Spleen (tissue), 11 donors: ENCODE results near the gene RALGDS. TPM values are rescaled to one million over a fixed set of nuclear protein-coding genes. Genes with fewer than 3 reads are reported as not detected.

ENCODE experiments used
- DNase-seq: peaks from one replicate; pipeline ENCODE4 v3.0.0-alpha.2; 2020
- H3K27ac ChIP-seq, 8 donors: fragments of 200-600 bp; sonication (generic) in 7 of 8; 1 replicate in 4 of 8; 2 replicates in 4 of 8; pipeline versions ENCODE4 v1.5.0 to v1.8.0; 2016 to 2021; ENCODE audit warnings: inconsistent platforms in 4 of 8, mild to moderate bottlenecking in 4 of 8, moderate library complexity in 1 of 8
- H3K27me3 ChIP-seq, 7 donors: fragments of 200-600 bp; sonication (generic) in 6 of 7; replicated peaks in 1 of 7; 1 replicate in 4 of 7; 2 replicates in 3 of 7; pipeline versions ENCODE4 v1.5.0 to v1.8.0; 2016 to 2021; ENCODE audit warnings: inconsistent platforms in 3 of 7, mild to moderate bottlenecking in 1 of 7
- H3K36me3 ChIP-seq, 6 donors: fragments of 200-600 bp; sonication (generic) in 5 of 6; 1 replicate in 4 of 6; 2 replicates in 2 of 6; pipeline versions ENCODE4 v1.5.0 to v1.8.0; 2016 to 2021; ENCODE audit warnings: inconsistent platforms in 2 of 6
- H3K4me1 ChIP-seq, 6 donors: fragments of 200-600 bp; sonication (generic) in 5 of 6; 1 replicate in 3 of 6; 2 replicates in 3 of 6; pipeline versions ENCODE4 v1.5.0 to v1.8.0; 2016 to 2021; ENCODE audit warnings: inconsistent platforms in 3 of 6
- H3K4me3 ChIP-seq, 8 donors: fragments of 200-600 bp; sonication (generic) in 7 of 8; 1 replicate in 4 of 8; 2 replicates in 4 of 8; pipeline versions ENCODE4 v1.5.0 to v1.8.0; 2016 to 2021; ENCODE audit warnings: inconsistent platforms in 4 of 8, mild to moderate bottlenecking in 4 of 8, moderate library complexity in 2 of 8
- H3K9me3 ChIP-seq, 8 donors: fragments of 200-600 bp; sonication (generic) in 7 of 8; 1 replicate in 4 of 8; 2 replicates in 4 of 8; pipeline versions ENCODE4 v1.5.0 to v1.8.0; 2016 to 2021; ENCODE audit warnings: inconsistent platforms in 4 of 8
- POLR2A ChIP-seq, 3 donors: fragments of 450-650 bp; IDR thresholded peaks; one replicate each; pipeline ENCODE4 v1.5.1; 2017; ENCODE audit warnings: antibody characterized with exemption in 3 of 3, mild to moderate bottlenecking in 1 of 3
- POLR2AphosphoS5 ChIP-seq, 3 donors: sonication (generic); formaldehyde crosslinking; IDR thresholded peaks; one replicate each; pipeline ENCODE4 v1.5.1; 2017; ENCODE audit warnings: antibody characterized with exemption in 3 of 3
- WGBS, 5 donors: extraction: QIAGEN DNeasy Blood & Tissue Kit in 3 of 5; methylation state at CpG; one replicate each; pipeline versions ENCODE4 v1.1.5 to v1.1.7; 2013 to 2018; 5-methylcytosine and 5-hydroxymethylcytosine counted together
- intact Hi-C: fragments of 100-400 bp; cut with DNase I; formaldehyde crosslinking; loops from one replicate; pipeline ENCODE4 v1.15.0; 2023; ENCODE audit warnings: low total_unique reads
- polyA plus RNA-seq, 3 donors: library from polyadenylated mRNA; stranded (reverse); fragments of 200-250 nt; gene quantifications; one replicate each; pipeline ENCODE4 v1.2.1, GENCODE V29; 2013
- total RNA-seq, 7 donors: library from RNA; depleted of rRNA in 3 of 7; stranded (reverse); fragments of >200 nt in 3 of 7; fragmentation: NEBNext Ultra II Directional in 4 of 7; extraction: Animal tissue kit (Norgen Biotek cat#: 25700) in 4 of 7; gene quantifications; one replicate each; pipeline versions ENCODE4 v1.1.0 to v1.2.1, GENCODE V29; 2016 to 2021
- TF ChIP-seq, protein P1 (sequence below), 11 experiments: fragments of 200-600 bp in 7 of 11; fragments of 450-650 bp in 4 of 11; sonication (generic) in 4 of 11; IDR thresholded peaks in 8 of 11; conservative IDR thresholded peaks in 3 of 11; 1 replicate in 7 of 11; 2 replicates in 4 of 11; pipeline versions ENCODE4 v1.4.0 to v1.8.0; 2016 to 2021; ENCODE audit warnings: antibody characterized with exemption in 11 of 11, inconsistent platforms in 4 of 11, mild to moderate bottlenecking in 1 of 11
- donor health status: healthy with polysubstance abuse.
- donor health status: DM: no; HTN: no; CAD: no; lungs with moderate emphysema.
- donor health status: DM: no; HTN: no; CAD: no.
- donor health status: Bipolar disorder and iron deficiency.
- donor health status: healthy.
- donor health status: DM: no; HTN: no; CAD: no.
- donor health status: DM: yes; HTN: yes; CAD: no.

Gene RALGDS
- total and polyA plus RNA-seq, 10 donors, result 21.3 to 74.3 (median 55.8) TPM

- DNase-seq, result no peak
- Histone ChIP-seq H3K36me3 (no peaks in the 10 kb centered on the region), H3K4me1 (peaks cover 34 to 96% (median 85%) of the 10 kb centered on the region in 6 donors), H3K27ac (peak overlapping the region in 3 of 8 donors; percentile 88 to 96 (median 89)), H3K9me3 (no peaks in the 10 kb centered on the region), H3K27me3 (no peaks in the 10 kb centered on the region), H3K4me3 (peak overlapping the region in 1 of 8 donors; percentile 62)
- TF ChIP-seq, protein P1, sequence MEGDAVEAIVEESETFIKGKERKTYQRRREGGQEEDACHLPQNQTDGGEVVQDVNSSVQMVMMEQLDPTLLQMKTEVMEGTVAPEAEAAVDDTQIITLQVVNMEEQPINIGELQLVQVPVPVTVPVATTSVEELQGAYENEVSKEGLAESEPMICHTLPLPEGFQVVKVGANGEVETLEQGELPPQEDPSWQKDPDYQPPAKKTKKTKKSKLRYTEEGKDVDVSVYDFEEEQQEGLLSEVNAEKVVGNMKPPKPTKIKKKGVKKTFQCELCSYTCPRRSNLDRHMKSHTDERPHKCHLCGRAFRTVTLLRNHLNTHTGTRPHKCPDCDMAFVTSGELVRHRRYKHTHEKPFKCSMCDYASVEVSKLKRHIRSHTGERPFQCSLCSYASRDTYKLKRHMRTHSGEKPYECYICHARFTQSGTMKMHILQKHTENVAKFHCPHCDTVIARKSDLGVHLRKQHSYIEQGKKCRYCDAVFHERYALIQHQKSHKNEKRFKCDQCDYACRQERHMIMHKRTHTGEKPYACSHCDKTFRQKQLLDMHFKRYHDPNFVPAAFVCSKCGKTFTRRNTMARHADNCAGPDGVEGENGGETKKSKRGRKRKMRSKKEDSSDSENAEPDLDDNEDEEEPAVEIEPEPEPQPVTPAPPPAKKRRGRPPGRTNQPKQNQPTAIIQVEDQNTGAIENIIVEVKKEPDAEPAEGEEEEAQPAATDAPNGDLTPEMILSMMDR (IDR thresholded peaks at IDR 0.05 in 8 of 11, conservative IDR thresholded peaks at IDR 0.05 in 3 of 11), result no peak
- TF ChIP-seq POLR2AphosphoS5 (IDR thresholded peaks at IDR 0.05) (no peak), POLR2A (IDR thresholded peaks at IDR 0.05) (no peak)
- 85 to 94% (median 89%) methylated on average over 8 to 13 of the region's 13 CpGs for WGBS, 5 donors
- intact Hi-C loops, result no loop called here
Measured at GRCh38 chr9:133128152-133128551, 7.1 kb upstream of the RALGDS start.

DNA sequence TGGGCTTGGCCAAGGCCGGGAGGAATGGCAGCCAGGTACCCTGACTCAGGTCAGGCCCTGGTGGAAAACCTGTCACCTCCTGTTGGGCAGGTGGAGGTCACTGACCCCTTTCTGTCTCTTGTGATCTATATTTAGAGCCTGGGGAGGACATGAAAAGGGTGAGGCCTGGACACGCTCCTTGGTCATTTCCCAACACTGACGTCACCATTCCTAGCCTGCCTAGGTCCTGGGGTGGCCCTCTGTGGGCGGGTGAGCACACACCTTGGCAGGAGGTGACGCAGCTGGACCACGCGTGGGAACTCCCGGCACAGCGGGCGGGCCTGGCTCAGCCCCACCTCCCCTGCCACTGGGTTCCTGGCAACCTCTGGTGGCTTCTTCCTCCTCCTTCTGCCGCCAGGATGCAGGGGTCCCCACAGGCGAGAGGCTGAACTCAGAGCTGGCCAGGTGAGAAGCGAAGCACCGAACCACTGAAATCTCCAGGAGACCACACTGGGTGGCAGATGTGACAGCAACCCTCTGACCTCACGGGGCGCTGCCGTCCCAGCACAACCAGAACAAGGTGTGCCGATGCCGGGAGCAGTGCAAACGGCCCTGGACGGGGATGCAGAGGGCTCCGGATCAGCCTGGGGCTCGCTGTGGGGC, 6.4 kb upstream of the RALGDS start:
- H3K9me3 ChIP-seq, result no peaks in the 10 kb centered on the region
- H3K27ac ChIP-seq, result peak overlapping the region in 6 of 8 donors; percentile 46 to 96 (median 85)
- H3K4me3 ChIP-seq, result peak overlapping the region in 1 of 8 donors; percentile 62
- H3K4me1 ChIP-seq, result peaks cover 33 to 96% (median 84%) of the 10 kb centered on the region in 6 donors
- WGBS, 5 donors, result 69 to 92% (median 83%) methylated on average over 12 to 23 of the region's 23 CpGs
- intact Hi-C loops, result no loop called here
- no peak for DNase-seq
- no peaks in the 10 kb centered on the region for H3K36me3 ChIP-seq
- TF ChIP-seq POLR2AphosphoS5 (IDR thresholded peaks at IDR 0.05) (peak in 1 of 3 donors; percentile 60), POLR2A (IDR thresholded peaks at IDR 0.05) (no peak)
- H3K27me3 ChIP-seq, result no peaks in the 10 kb centered on the region

- 76 to 88% (median 80%) methylated on average over 13 to 17 of the region's 17 CpGs for WGBS, 5 donors
- H3K4me3 ChIP-seq, result peak overlapping the region in 2 of 8 donors; percentile 11 to 62
- H3K4me1 ChIP-seq, result peaks cover 33 to 96% (median 84%) of the 10 kb centered on the region in 6 donors
- H3K27ac ChIP-seq, result peak overlapping the region; percentile 46 to 96 (median 78)
- H3K27me3 ChIP-seq, result no peaks in the 10 kb centered on the region
- H3K36me3 ChIP-seq, result no peaks in the 10 kb centered on the region
- TF ChIP-seq, protein P1 (IDR thresholded peaks at IDR 0.05 in 8 of 11, conservative IDR thresholded peaks at IDR 0.05 in 3 of 11), result no peak
- no peak for TF ChIP-seq POLR2A (IDR thresholded peaks at IDR 0.05)
- no peak for TF ChIP-seq POLR2AphosphoS5 (IDR thresholded peaks at IDR 0.05)
- DNase-seq, result no peak
- H3K9me3 ChIP-seq, result no peaks in the 10 kb centered on the region
- intact Hi-C loops, result no loop called here
Measured at GRCh38 chr9:133126697-133127339, 5.8 kb upstream of the RALGDS start.

DNA sequence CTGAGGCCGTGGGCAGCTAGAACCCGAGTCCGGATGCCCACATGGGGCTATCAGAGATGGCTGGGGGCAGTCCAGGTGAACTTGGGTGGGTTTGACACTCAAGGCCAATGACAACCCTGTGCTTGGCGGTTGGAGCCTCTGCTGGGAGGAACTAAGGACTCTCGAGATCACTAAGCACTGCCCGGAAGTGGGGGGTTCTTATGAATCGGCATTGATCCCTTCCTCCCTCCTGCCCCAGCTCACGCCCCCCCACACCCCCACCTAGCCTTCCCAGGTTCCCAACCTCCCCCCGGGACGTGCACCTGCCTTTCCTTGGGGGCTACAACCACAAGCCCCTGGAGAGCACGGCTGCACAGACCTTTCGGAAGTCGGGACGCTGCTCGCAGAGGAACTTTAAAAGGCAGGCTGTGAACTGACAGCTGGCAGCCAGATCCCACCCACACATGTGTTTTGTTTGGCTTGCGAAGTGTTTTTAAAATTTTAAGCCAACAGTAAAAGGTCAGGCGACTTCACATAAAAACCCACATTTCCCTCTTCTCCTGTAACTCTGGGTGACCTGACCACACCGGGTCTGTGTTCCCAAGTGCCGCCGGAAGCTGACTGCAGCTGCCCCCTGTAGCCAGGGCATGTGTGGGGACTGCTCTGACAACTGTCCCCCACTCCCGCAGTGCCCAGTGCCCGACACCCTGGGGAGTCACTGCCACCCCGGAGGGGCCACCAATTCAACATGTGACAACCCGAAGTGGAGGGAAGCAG, 5.1 kb upstream of the RALGDS start:
- peaks cover 35 to 96% (median 84%) of the 10 kb centered on the region in 6 donors for H3K4me1 ChIP-seq
- H3K27ac ChIP-seq, result peak overlapping the region; percentile 46 to 96 (median 78)
- H3K9me3 ChIP-seq, result no peaks in the 10 kb centered on the region
- TF ChIP-seq, protein P1 (IDR thresholded peaks at IDR 0.05 in 8 of 11, conservative IDR thresholded peaks at IDR 0.05 in 3 of 11), result no peak
- TF ChIP-seq POLR2AphosphoS5 (IDR thresholded peaks at IDR 0.05) (peak; percentile 29 to 53 (median 41)), POLR2A (IDR thresholded peaks at IDR 0.05) (no peak)
- peak overlapping the region in 5 of 8 donors; percentile 11 to 62 (median 29) for H3K4me3 ChIP-seq
- intact Hi-C loops, result no loop called here
- no peaks in the 10 kb centered on the region for H3K27me3 ChIP-seq
- 18 to 32% (median 21%) methylated on average over 22 to 24 of the region's 24 CpGs for WGBS, 5 donors
- DNase-seq, result no peak
- H3K36me3 ChIP-seq, result no peaks in the 10 kb centered on the region
